Epithelial cell of proximal tubule (primary cell): ENCODE data around the gene USP33. TPM values are rescaled to one million over a fixed set of nuclear protein-coding genes. Genes with fewer than 3 reads are reported as not detected.
"Not testable (repeated sequence)": the region's sequence is repeated elsewhere in the genome, so short reads cannot be mapped to it uniquely, and the experiment has no call there.

Experiments
- DNase-seq: peaks from one replicate; pipeline ENCODE4 v3.0.0-alpha.2; 2011; ENCODE audit warnings: low read depth
- H3K4me3 ChIP-seq: 2 replicates; pipeline ENCODE4 v1.5.1; 2011; ENCODE audit warnings: low read depth, mild to moderate bottlenecking, low read length
- CTCF ChIP-seq: conservative IDR thresholded peaks from 2 replicates; pipeline ENCODE4 v1.5.1; 2012; ENCODE audit warnings: low read depth, mild to moderate bottlenecking, low read length
- total RNA-seq: library from RNA; depleted of rRNA; stranded (reverse); fragments of >200 nt; gene quantifications from 2 replicates; pipeline ENCODE4 v1.2.3, GENCODE V29; 2015

Gene USP33
- total RNA-seq: 41.1 and 44.1 TPM in 2 replicates

GRCh38 chr1:77759071-77760028 lies at the start of gene USP33:
TSS of gene USP33 (minus strand) at chr1:77759852. CDS start at chr1:77741697, 18,155 bp downstream.
- no peak for DNase-seq
- peak within 1 kb of the TSS; percentile 79 for H3K4me3 ChIP-seq
- TF ChIP-seq CTCF: no peak

GRCh38 chr1:77803371-77803770 lies 43.7 kb upstream of the USP33 start:
- TF ChIP-seq CTCF: no peak
- H3K4me3 ChIP-seq: no peak overlapping the region
- no peak for DNase-seq

GRCh38 chr1:77802026-77802425 lies 42.4 kb upstream of the USP33 start:
- DNase-seq: peak; percentile 33
- TF ChIP-seq CTCF: no peak

GRCh38 chr1:77797991-77798390 lies 38.3 kb upstream of the USP33 start:
- no peak for TF ChIP-seq CTCF
- DNase-seq: no peak
- H3K4me3 ChIP-seq: no peak overlapping the region

More at GRCh38 chr1:77802026-77802425, 42.4 kb upstream of the USP33 start:
- no peak overlapping the region for H3K4me3 ChIP-seq

GRCh38 chr1:77796695-77797405 lies 37.2 kb upstream of the USP33 start:
- DNase-seq: no peak
- peak; percentile 10 for TF ChIP-seq CTCF
- no peak overlapping the region for H3K4me3 ChIP-seq

GRCh38 chr1:77794550-77794949 lies 34.9 kb upstream of the USP33 start:
- H3K4me3 ChIP-seq: no peak overlapping the region
- no peak for DNase-seq
- no peak for TF ChIP-seq CTCF

- not testable (repeated sequence) for DNase-seq, H3K4me3 ChIP-seq
These were observed 26.6 kb upstream of the USP33 start for GRCh38 chr1:77786093-77786741.
